ENCODE data around the gene ADPRHL1. TPM values are rescaled to one million over a fixed set of nuclear protein-coding genes. Genes with fewer than 3 reads are reported as not detected.
A peak's percentile ranks its signal among the peaks of the same experiment; 100 is the strongest.
"Not testable (repeated sequence)": the region's sequence is repeated elsewhere in the genome, so short reads cannot be mapped to it uniquely, and the experiment has no call there.

Gene ADPRHL1
- total and polyA plus RNA-seq, 12 donors: 163 to 939 (median 656) TPM

DNA sequence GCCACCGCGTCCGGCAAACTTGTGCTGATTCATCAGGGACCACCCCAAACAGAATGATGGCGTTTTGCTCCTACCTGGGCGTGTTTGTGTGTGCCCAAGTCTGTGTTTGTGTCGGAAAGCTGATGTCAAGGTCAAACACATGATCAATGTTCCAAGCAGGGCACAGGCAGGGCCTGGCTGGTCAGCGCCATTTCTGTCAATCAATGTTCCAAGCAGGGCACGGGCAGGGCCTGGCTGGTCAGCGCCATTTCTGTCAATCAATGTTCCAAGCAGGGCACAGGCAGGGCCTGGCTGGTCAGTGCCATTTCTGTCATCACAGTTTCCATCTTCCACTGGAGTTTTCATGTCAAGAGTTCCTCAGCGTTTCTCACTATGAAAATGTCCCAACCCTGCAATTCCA, 74.5 kb downstream of the ADPRHL1 start:
- intact Hi-C loops (cut with DNase I): no loop called here
- peak in 2 of 8 donors; percentile 22 to 83 for ATAC-seq
- H3K9me3 ChIP-seq: peaks cover 0 to 23% (median 0%) of the 10 kb centered on the region in 11 donors
- no peak overlapping the region for H3K27ac ChIP-seq
- TF ChIP-seq, protein P1, sequence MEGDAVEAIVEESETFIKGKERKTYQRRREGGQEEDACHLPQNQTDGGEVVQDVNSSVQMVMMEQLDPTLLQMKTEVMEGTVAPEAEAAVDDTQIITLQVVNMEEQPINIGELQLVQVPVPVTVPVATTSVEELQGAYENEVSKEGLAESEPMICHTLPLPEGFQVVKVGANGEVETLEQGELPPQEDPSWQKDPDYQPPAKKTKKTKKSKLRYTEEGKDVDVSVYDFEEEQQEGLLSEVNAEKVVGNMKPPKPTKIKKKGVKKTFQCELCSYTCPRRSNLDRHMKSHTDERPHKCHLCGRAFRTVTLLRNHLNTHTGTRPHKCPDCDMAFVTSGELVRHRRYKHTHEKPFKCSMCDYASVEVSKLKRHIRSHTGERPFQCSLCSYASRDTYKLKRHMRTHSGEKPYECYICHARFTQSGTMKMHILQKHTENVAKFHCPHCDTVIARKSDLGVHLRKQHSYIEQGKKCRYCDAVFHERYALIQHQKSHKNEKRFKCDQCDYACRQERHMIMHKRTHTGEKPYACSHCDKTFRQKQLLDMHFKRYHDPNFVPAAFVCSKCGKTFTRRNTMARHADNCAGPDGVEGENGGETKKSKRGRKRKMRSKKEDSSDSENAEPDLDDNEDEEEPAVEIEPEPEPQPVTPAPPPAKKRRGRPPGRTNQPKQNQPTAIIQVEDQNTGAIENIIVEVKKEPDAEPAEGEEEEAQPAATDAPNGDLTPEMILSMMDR (IDR thresholded peaks at IDR 0.05): no peak
- H3K4me1 ChIP-seq: no peaks in the 10 kb centered on the region
- H3K27me3 ChIP-seq: peaks cover 0 to 11% (median 0%) of the 10 kb centered on the region in 7 donors
- H3K36me3 ChIP-seq: no peaks in the 10 kb centered on the region
- no peak for DNase-seq
- 90% methylated on average over 10 of the region's 10 CpGs for WGBS, 2 donors
- no peak overlapping the region for H3K4me3 ChIP-seq

DNA sequence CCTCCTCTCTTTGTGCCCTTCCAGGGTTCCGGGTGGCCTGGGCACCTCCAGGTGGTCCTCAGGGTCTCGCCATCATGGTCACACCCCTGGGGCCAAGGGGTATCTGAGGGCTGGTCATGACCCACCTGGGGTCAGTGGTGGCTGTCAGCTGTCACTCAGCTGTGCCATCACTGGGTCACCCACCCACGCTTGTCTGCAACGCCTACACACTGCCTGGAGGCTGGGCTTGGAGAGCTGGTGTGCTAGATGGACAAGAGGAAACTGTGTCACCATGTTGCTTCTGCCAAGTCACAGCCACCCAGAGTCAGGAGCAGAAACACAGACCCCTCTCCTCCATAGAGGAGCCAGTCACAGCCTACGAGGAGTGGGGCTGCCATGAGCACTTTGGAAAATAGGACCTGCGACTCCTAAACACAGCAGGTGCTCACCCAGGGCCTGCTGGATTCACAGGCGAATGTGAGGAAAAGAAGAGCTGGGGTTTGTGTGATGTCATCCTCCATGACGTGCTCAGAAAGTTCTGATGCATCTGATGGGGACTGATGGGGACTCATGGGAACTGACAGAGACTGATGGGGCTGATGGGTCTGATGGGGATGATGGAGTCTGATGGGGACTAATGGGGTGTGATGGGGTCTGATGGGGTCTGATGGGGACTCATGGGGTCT, 78.6 kb downstream of the ADPRHL1 start:
- Histone ChIP-seq H3K27ac (no peak overlapping the region), H3K36me3 (no peaks in the 10 kb centered on the region), H3K27me3 (peaks cover 0 to 11% (median 0%) of the 10 kb centered on the region in 7 donors), H3K4me1 (no peaks in the 10 kb centered on the region), H3K9me3 (no peaks in the 10 kb centered on the region), H3K4me3 (no peak overlapping the region)
- ATAC-seq (no peak), DNase-seq (no peak)
- 79 to 86% methylated on average over 8 of the region's 8 CpGs for WGBS, 2 donors
- TF ChIP-seq, protein P1 (IDR thresholded peaks at IDR 0.05): no peak
- intact Hi-C loops (cut with DNase I): loop anchor here in 1 of 10 donors (5.0 kb wide), 1 partner anchor 97 kb away; no protein-coding TSS in a partner anchor

DNA sequence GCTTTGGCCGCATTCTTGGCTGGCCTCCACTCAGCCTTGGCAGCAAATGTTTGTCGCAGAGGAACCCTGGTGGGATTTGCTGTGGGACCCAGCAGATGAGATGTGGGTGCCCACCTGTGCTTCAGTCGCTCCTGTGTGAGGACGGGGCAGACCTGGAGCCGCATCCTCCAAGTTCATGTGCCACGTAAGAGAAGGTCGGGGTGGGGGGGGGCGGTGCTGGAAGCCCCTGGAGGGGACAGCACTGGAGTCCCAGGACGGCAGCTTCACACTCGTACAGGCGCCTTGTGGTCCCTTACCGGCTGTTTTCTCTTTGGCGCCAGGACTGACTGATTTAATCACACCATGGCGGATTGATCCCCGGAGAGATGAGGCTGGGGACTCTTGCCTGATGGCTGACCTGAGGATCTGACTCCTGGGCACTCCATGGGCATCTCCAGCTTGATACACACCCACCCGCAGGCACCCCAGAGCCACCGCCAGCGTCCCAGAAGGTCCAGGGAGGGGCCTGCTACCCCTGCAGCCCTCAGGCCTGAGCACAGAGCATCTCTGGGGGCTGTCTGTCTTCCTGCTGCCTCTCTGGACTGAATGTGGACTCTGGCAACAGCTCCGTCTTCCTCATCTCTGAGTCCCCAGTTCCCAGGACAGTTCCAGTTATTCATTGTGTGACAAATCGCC, 79.3 kb downstream of the ADPRHL1 start:
- WGBS, 2 donors: 79 to 85% methylated on average over 20 of the region's 20 CpGs
- Histone ChIP-seq H3K36me3 (no peaks in the 10 kb centered on the region), H3K4me3 (no peak overlapping the region), H3K4me1 (no peaks in the 10 kb centered on the region), H3K27ac (no peak overlapping the region), H3K9me3 (no peaks in the 10 kb centered on the region), H3K27me3 (peaks cover 0 to 11% (median 0%) of the 10 kb centered on the region in 7 donors)
- intact Hi-C loops (cut with DNase I): loop anchor here in 1 of 10 donors (5.0 kb wide), 1 partner anchor 97 kb away; no protein-coding TSS in a partner anchor
- DNase-seq (no peak), ATAC-seq (no peak)
- TF ChIP-seq, protein P1 (IDR thresholded peaks at IDR 0.05): no peak

DNA sequence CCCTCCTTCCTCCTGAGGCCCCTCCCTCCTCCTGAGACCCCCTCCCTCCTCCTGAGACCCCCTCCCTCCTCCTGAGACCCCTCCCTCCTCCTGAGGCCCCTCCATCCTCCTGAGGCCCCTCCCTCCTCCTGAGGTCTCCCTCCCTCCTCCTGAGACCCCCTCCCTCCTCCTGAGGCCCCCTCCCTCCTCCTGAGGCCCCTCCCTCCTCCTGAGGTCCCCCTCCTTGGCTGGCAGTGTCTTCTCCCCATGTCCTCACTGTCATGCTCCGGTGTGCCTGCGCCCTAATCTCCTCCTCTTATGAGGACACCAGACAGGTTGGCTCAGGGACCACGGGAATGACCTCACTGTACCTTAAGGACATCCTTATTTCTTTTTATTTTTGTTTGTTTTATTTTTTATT, 81.6 kb downstream of the ADPRHL1 start:
- not testable (repeated sequence) for H3K36me3 ChIP-seq, DNase-seq, H3K9me3 ChIP-seq, H3K4me3 ChIP-seq, H3K27ac ChIP-seq, H3K27me3 ChIP-seq, ATAC-seq, H3K4me1 ChIP-seq
- intact Hi-C loops (cut with DNase I): loop anchor here in 1 of 10 donors (5.0 kb wide), 1 partner anchor 94 kb away; no protein-coding TSS in a partner anchor
- WGBS, 2 donors: 87 to 92% methylated on average over 3 of the region's 3 CpGs
